ENCODE results near the gene TM9SF4.
A peak's percentile ranks its signal among the peaks of the same experiment; 100 is the strongest.
"Not testable (repeated sequence)": the region's sequence is repeated elsewhere in the genome, so short reads cannot be mapped to it uniquely, and the experiment has no call there.

The TM9SF4 gene

GRCh38 chr20:32089637-32090362, 19.7 kb upstream of the TM9SF4 start:
- DNase-seq (ENCODE audit: low spot score): no peak

GRCh38 chr20:32091888-32092346, 17.6 kb upstream of the TM9SF4 start:
- peak; percentile 89 for DNase-seq (ENCODE audit: low spot score)

- no peak for DNase-seq (ENCODE audit: low spot score)
Observed at GRCh38 chr20:32098786-32099185, 10.7 kb upstream of the TM9SF4 start.

- no peak for DNase-seq (ENCODE audit: low spot score)
Observed at GRCh38 chr20:32108814-32109391, 611 bp upstream of the TM9SF4 start.

- DNase-seq (ENCODE audit: low spot score): no peak
Observed at GRCh38 chr20:32110173-32110704, 725 bp downstream of the TM9SF4 start.

- no peak for DNase-seq (ENCODE audit: low spot score)
Observed at GRCh38 chr20:32110727-32111126, 1.2 kb downstream of the TM9SF4 start.

- no peak for DNase-seq (ENCODE audit: low spot score)
Observed at GRCh38 chr20:32111156-32111686, 1.7 kb downstream of the TM9SF4 start.

- DNase-seq (ENCODE audit: low spot score): no peak
Observed at GRCh38 chr20:32111753-32112152, 2.2 kb downstream of the TM9SF4 start.

- DNase-seq (ENCODE audit: low spot score): no peak
Observed at GRCh38 chr20:32112841-32113240, 3.3 kb downstream of the TM9SF4 start.

- DNase-seq (ENCODE audit: low spot score): no peak
Observed at GRCh38 chr20:32113591-32114260, 4.2 kb downstream of the TM9SF4 start.

GRCh38 chr20:32114305-32114960, 4.9 kb downstream of the TM9SF4 start:
- DNase-seq (ENCODE audit: low spot score): no peak

GRCh38 chr20:32115211-32115767, 5.8 kb downstream of the TM9SF4 start:
- DNase-seq (ENCODE audit: low spot score): no peak

- DNase-seq (ENCODE audit: low spot score): no peak
Observed at GRCh38 chr20:32116079-32116521, 6.6 kb downstream of the TM9SF4 start.

- DNase-seq (ENCODE audit: low spot score): not testable (repeated sequence)
Observed at GRCh38 chr20:32116796-32117195, 7.3 kb downstream of the TM9SF4 start.

- DNase-seq (ENCODE audit: low spot score): not testable (repeated sequence)
Observed at GRCh38 chr20:32118427-32118826, 8.9 kb downstream of the TM9SF4 start.

GRCh38 chr20:32119734-32120133, 10.2 kb downstream of the TM9SF4 start:
- DNase-seq (ENCODE audit: low spot score): no peak

- DNase-seq (ENCODE audit: low spot score): not testable (repeated sequence)
Observed at GRCh38 chr20:32121908-32122307, 12.4 kb downstream of the TM9SF4 start.

- no peak for DNase-seq (ENCODE audit: low spot score)
Observed at GRCh38 chr20:32123088-32123487, 13.6 kb downstream of the TM9SF4 start.

- DNase-seq (ENCODE audit: low spot score): no peak
Observed at GRCh38 chr20:32124916-32125454, 15.5 kb downstream of the TM9SF4 start.

GRCh38 chr20:32125506-32125905, 16.0 kb downstream of the TM9SF4 start:
- no peak for DNase-seq (ENCODE audit: low spot score)

GRCh38 chr20:32126919-32127318, 17.4 kb downstream of the TM9SF4 start:
- no peak for DNase-seq (ENCODE audit: low spot score)
